ENCODE measurements around the gene SCYGR5.
A peak's percentile ranks its signal among the peaks of the same experiment; 100 is the strongest.
"Not testable (repeated sequence)": the region's sequence is repeated elsewhere in the genome, so short reads cannot be mapped to it uniquely, and the experiment has no call there.

Gene SCYGR5

GRCh38 chr2:227655454-227655853, 11.2 kb upstream of the SCYGR5 start:
- H3K4me3 ChIP-seq (ENCODE audit: low read depth, low read length): no peak overlapping the region
- no peak for TF ChIP-seq CTCF (IDR thresholded peaks at IDR 0.05; ENCODE audit: low read depth, low read length)
- in situ Hi-C loops (cut with HindIII; ENCODE audit: low sequenced_read_pairs): no loop called here
- DNase-seq (ENCODE audit: low read depth, low spot score): peak; percentile 80

- no peak for TF ChIP-seq CTCF (IDR thresholded peaks at IDR 0.05; ENCODE audit: low read depth, low read length)
- in situ Hi-C loops (cut with HindIII; ENCODE audit: low sequenced_read_pairs): no loop called here
- DNase-seq (ENCODE audit: low read depth, low spot score): peak; percentile 56
- H3K4me3 ChIP-seq (ENCODE audit: low read depth, low read length): no peak overlapping the region
Observed at GRCh38 chr2:227657199-227657845, 9.3 kb upstream of the SCYGR5 start.

- TF ChIP-seq CTCF (IDR thresholded peaks at IDR 0.05; ENCODE audit: low read depth, low read length): no peak
- in situ Hi-C loops (cut with HindIII; ENCODE audit: low sequenced_read_pairs): no loop called here
- H3K4me3 ChIP-seq (ENCODE audit: low read depth, low read length): no peak overlapping the region
- DNase-seq (ENCODE audit: low read depth, low spot score): no peak
Observed at GRCh38 chr2:227661025-227661649, 5.5 kb upstream of the SCYGR5 start.

GRCh38 chr2:227661827-227662226, 4.8 kb upstream of the SCYGR5 start:
- in situ Hi-C loops (cut with HindIII; ENCODE audit: low sequenced_read_pairs): no loop called here
- TF ChIP-seq CTCF (IDR thresholded peaks at IDR 0.05; ENCODE audit: low read depth, low read length): no peak
- DNase-seq (ENCODE audit: low read depth, low spot score): no peak
- H3K4me3 ChIP-seq (ENCODE audit: low read depth, low read length): no peak overlapping the region

GRCh38 chr2:227665189-227665940, 1.2 kb upstream of the SCYGR5 start:
- no peak for TF ChIP-seq CTCF (IDR thresholded peaks at IDR 0.05; ENCODE audit: low read depth, low read length)

GRCh38 chr2:227671170-227671905, 4.7 kb downstream of the SCYGR5 start:
- TF ChIP-seq CTCF (IDR thresholded peaks at IDR 0.05; ENCODE audit: low read depth, low read length): no peak
- DNase-seq (ENCODE audit: low read depth, low spot score): no peak
- in situ Hi-C loops (cut with HindIII; ENCODE audit: low sequenced_read_pairs): no loop called here
- H3K4me3 ChIP-seq (ENCODE audit: low read depth, low read length): no peak overlapping the region

More at GRCh38 chr2:227665189-227665940, 1.2 kb upstream of the SCYGR5 start:
- DNase-seq (ENCODE audit: low read depth, low spot score): no peak
- in situ Hi-C loops (cut with HindIII; ENCODE audit: low sequenced_read_pairs): no loop called here
- no peak overlapping the region for H3K4me3 ChIP-seq (ENCODE audit: low read depth, low read length)

- DNase-seq (ENCODE audit: low read depth, low spot score); in situ Hi-C loops (cut with HindIII; ENCODE audit: low sequenced_read_pairs); H3K4me3 ChIP-seq (ENCODE audit: low read depth, low read length): not testable (repeated sequence)
Observed at GRCh38 chr2:227673620-227674019, 7.0 kb downstream of the SCYGR5 start.
